Ovary (tissue), 3 donors: ENCODE measurements around the gene KANK2.

Source experiments
- EP300 ChIP-seq: sonication (generic); formaldehyde crosslinking; IDR thresholded peaks from one replicate; pipeline ENCODE4 v1.6.1; 2017; ENCODE audit warnings: antibody characterized with exemption
- POLR2A ChIP-seq: fragments of 450-650 bp; IDR thresholded peaks from one replicate; pipeline ENCODE4 v1.6.1; 2017; ENCODE audit warnings: antibody characterized with exemption, mild to moderate bottlenecking, moderate library complexity
- TF ChIP-seq, protein P1 (sequence below), 3 donors: fragments of 450-650 bp in 2 of 3; fragments of 200-600 bp in 1 of 3; IDR thresholded peaks; one replicate each; pipeline versions ENCODE4 v1.5.1 to v1.8.0; 2016 to 2022; ENCODE audit warnings: antibody characterized with exemption in 3 of 3, mild to moderate bottlenecking in 1 of 3
- donor health status: DM: no; HTN: no; CAD: no.

DNA sequence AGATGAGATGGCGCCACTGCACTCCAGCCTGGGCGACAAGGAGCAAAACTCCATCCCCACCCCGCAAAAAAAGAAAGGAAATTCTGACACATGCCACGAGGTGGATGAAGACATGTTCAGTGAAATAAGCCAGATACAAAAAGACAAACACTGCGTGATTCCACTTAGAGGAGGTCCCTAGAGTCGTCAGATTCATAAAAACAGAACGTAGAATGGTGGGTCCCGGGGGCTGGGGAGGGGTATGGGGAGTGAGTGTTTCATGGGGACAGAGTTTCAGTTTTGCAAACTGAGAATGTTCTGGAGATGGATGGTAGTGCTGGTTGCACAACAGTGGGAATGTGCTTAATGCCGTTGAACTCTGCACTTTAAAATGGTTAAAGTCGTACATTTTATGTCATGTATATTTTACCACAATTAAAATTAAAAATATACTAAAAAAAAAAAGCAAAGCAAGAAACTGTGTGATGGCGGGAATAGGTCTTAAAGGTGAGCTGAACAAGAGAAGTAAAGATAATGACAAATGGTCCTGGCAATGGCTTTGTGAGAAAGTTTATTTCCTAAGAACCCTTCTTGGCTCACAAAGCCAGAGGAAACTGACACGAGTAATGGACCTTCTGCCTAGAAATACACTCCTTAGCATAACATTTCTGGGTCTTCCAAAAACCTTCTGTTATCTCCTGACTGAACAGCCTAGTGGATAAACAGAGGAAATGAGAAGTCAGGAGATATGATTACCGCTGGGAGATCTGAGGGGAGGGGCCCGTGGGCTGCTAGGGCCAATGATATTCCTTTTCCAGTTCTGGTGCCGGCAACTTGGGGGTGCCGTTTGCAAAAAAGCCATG, 37.5 kb downstream of the KANK2 start:
- TF ChIP-seq, protein P1, sequence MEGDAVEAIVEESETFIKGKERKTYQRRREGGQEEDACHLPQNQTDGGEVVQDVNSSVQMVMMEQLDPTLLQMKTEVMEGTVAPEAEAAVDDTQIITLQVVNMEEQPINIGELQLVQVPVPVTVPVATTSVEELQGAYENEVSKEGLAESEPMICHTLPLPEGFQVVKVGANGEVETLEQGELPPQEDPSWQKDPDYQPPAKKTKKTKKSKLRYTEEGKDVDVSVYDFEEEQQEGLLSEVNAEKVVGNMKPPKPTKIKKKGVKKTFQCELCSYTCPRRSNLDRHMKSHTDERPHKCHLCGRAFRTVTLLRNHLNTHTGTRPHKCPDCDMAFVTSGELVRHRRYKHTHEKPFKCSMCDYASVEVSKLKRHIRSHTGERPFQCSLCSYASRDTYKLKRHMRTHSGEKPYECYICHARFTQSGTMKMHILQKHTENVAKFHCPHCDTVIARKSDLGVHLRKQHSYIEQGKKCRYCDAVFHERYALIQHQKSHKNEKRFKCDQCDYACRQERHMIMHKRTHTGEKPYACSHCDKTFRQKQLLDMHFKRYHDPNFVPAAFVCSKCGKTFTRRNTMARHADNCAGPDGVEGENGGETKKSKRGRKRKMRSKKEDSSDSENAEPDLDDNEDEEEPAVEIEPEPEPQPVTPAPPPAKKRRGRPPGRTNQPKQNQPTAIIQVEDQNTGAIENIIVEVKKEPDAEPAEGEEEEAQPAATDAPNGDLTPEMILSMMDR (IDR thresholded peaks at IDR 0.05) = no peak
- TF ChIP-seq POLR2A (no peak), EP300 (no peak)
